MM.1S (cell line): ENCODE measurements around the gene EIF5AL1.
A peak's percentile ranks its signal among the peaks of the same experiment; 100 is the strongest.

Experiments used
- DNase-seq: peaks from one replicate; pipeline ENCODE4 v3.0.0-alpha.2; 2015
- H2AFZ ChIP-seq: fragments of 300-600 bp; sonication (generic); 2 replicates; pipeline ENCODE4 v1.6.0; 2016; ENCODE audit warnings: antibody characterized with exemption, low read length
- H3F3A ChIP-seq: fragments of 300-600 bp; sonication (generic); 2 replicates; pipeline ENCODE4 v1.6.1; 2016; ENCODE audit warnings: mild to moderate bottlenecking, antibody characterized with exemption, low read length, moderate library complexity, mixed read lengths; ENCODE audit not compliant: insufficient read depth
- H3K27ac ChIP-seq: fragments of 300-600 bp; sonication (generic); 2 replicates; pipeline ENCODE4 v1.5.1; 2016; ENCODE audit warnings: mild to moderate bottlenecking, low read length
- H3K27me3 ChIP-seq: fragments of 300-600 bp; sonication (generic); replicated peaks from 2 replicates; pipeline ENCODE4 v1.6.0; 2016; ENCODE audit warnings: low read length; ENCODE audit not compliant: insufficient read depth
- H3K36me3 ChIP-seq: fragments of 300-600 bp; sonication (generic); replicated peaks from 2 replicates; pipeline ENCODE4 v1.6.1; 2016; ENCODE audit warnings: mild to moderate bottlenecking, low read length, mixed read lengths; ENCODE audit not compliant: insufficient read depth
- H3K4me1 ChIP-seq: fragments of 300-600 bp; sonication (generic); 2 replicates; pipeline ENCODE4 v1.6.1; 2016; ENCODE audit warnings: low read length, mixed read lengths
- H3K4me2 ChIP-seq: fragments of 300-600 bp; sonication (generic); 2 replicates; pipeline ENCODE4 v1.6.0; 2016; ENCODE audit warnings: low read depth, low read length
- H3K4me3 ChIP-seq: fragments of 300-600 bp; sonication (generic); 2 replicates; pipeline ENCODE4 v1.5.1; 2016; ENCODE audit warnings: low read length, mixed read lengths
- H3K79me2 ChIP-seq: fragments of 300-600 bp; sonication (generic); 2 replicates; pipeline ENCODE4 v1.6.1; 2016; ENCODE audit warnings: mixed run types, low read length, mixed read lengths
- H3K9ac ChIP-seq: fragments of 300-600 bp; sonication (generic); 2 replicates; pipeline ENCODE4 v1.6.1; 2016; ENCODE audit warnings: low read length, mixed read lengths
- H3K9me2 ChIP-seq: fragments of 300-600 bp; sonication (generic); replicated peaks from 2 replicates; pipeline ENCODE4 v1.6.1; 2016; ENCODE audit warnings: mild to moderate bottlenecking, low read length, mixed read lengths; ENCODE audit not compliant: insufficient read depth
- H3K9me3 ChIP-seq: fragments of 300-600 bp; sonication (generic); replicated peaks from 2 replicates; pipeline ENCODE4 v1.6.1; 2016; ENCODE audit warnings: mild to moderate bottlenecking, low read length, mixed read lengths; ENCODE audit not compliant: insufficient read depth
- H4K20me1 ChIP-seq: fragments of 300-600 bp; sonication (generic); 2 replicates; pipeline ENCODE4 v1.6.1; 2016; ENCODE audit warnings: mild to moderate bottlenecking, low read length, moderate library complexity, mixed read lengths; ENCODE audit not compliant: insufficient read depth
- CTCF ChIP-seq: fragments of 300-600 bp; sonication (generic); IDR thresholded peaks from 2 replicates; pipeline ENCODE4 v1.5.1; 2016; ENCODE audit warnings: antibody characterized with exemption, low read length, mixed read lengths
- EZH2 ChIP-seq: fragments of 300-600 bp; sonication (generic); optimal IDR thresholded peaks from 2 replicates; pipeline ENCODE3; 2017; ENCODE audit warnings: low read depth, mild to moderate bottlenecking, antibody characterized with exemption, low read length, mixed read lengths
- EZH2phosphoT487 ChIP-seq: fragments of 300-600 bp; sonication (generic); IDR thresholded peaks from 2 replicates; pipeline ENCODE4 v1.6.1; 2018; ENCODE audit warnings: antibody characterized with exemption, low read length

Gene EIF5AL1

GRCh38 chr10:79492256-79492655 is 20.1 kb upstream of the EIF5AL1 start:
- H3K27me3 ChIP-seq: no peaks in the 10 kb centered on the region
- no peak overlapping the region for H2AFZ ChIP-seq
- H3K4me3 ChIP-seq: no peak overlapping the region
- TF ChIP-seq EZH2phosphoT487 (no peak), CTCF (no peak), EZH2 (no peak)
- H3F3A ChIP-seq: no peaks in the 10 kb centered on the region
- H3K79me2 ChIP-seq: no peaks in the 10 kb centered on the region
- no peaks in the 10 kb centered on the region for H3K4me1 ChIP-seq
- no peaks in the 10 kb centered on the region for H4K20me1 ChIP-seq
- no peak overlapping the region for H3K9ac ChIP-seq
- H3K36me3 ChIP-seq: no peaks in the 10 kb centered on the region
- no peak for DNase-seq
- H3K27ac ChIP-seq: no peak overlapping the region
- no peaks in the 10 kb centered on the region for H3K9me3 ChIP-seq
- no peak overlapping the region for H3K4me2 ChIP-seq
- no peaks in the 10 kb centered on the region for H3K9me2 ChIP-seq

GRCh38 chr10:79492839-79493238 is 19.5 kb upstream of the EIF5AL1 start:
- Histone ChIP-seq H3K27me3 (no peaks in the 10 kb centered on the region), H3K4me2 (0 out of 2 replicates have a peak overlapping the region, but pooled peaks have one; percentile 3), H3K4me3 (no peak overlapping the region), H3K9me2 (no peaks in the 10 kb centered on the region), H3K9me3 (no peaks in the 10 kb centered on the region), H3K9ac (no peak overlapping the region), H3K79me2 (no peaks in the 10 kb centered on the region), H3K4me1 (no peaks in the 10 kb centered on the region), H3F3A (no peaks in the 10 kb centered on the region), H4K20me1 (no peaks in the 10 kb centered on the region), H3K36me3 (no peaks in the 10 kb centered on the region), H3K27ac (no peak overlapping the region), H2AFZ (no peak overlapping the region)
- DNase-seq: no peak
- no peak for TF ChIP-seq CTCF
- no peak for TF ChIP-seq EZH2phosphoT487
- TF ChIP-seq EZH2: no peak

- Histone ChIP-seq H3K4me2 (no peak overlapping the region), H3K36me3 (no peaks in the 10 kb centered on the region), H3K9ac (no peak overlapping the region), H2AFZ (no peak overlapping the region), H4K20me1 (no peaks in the 10 kb centered on the region), H3F3A (no peaks in the 10 kb centered on the region), H3K79me2 (no peaks in the 10 kb centered on the region), H3K9me3 (no peaks in the 10 kb centered on the region), H3K4me3 (no peak overlapping the region), H3K9me2 (no peaks in the 10 kb centered on the region), H3K4me1 (no peaks in the 10 kb centered on the region), H3K27ac (no peak overlapping the region), H3K27me3 (no peaks in the 10 kb centered on the region)
- TF ChIP-seq CTCF (no peak), EZH2phosphoT487 (no peak), EZH2 (no peak)
- DNase-seq: no peak
Observed at GRCh38 chr10:79493806-79494205, 18.5 kb upstream of the EIF5AL1 start.
